ENCODE measurements around the gene PPP2R3A. TPM values are rescaled to one million over a fixed set of nuclear protein-coding genes. Genes with fewer than 3 reads are reported as not detected.
"Not testable (repeated sequence)": the region's sequence is repeated elsewhere in the genome, so short reads cannot be mapped to it uniquely, and the experiment has no call there.

Gene PPP2R3A
- total RNA-seq, 1 experiment from 2014 or later = 1.1 TPM

- no peaks in the 10 kb centered on the region for H3K4me1 ChIP-seq (ENCODE audit: insufficient read depth, low read length, poor library complexity, severe bottlenecking)
- TF ChIP-seq CTCF (conservative IDR thresholded peaks at IDR 0.05; ENCODE audit: low read depth, low read length) = no peak
- ChIA-PET CTCF (no interaction called here), POLR2A (ENCODE audit: low non-redundant PET) (no interaction called here)
- no TSS peak for BruUV-seq (replicated peaks)
- no peaks in the 10 kb centered on the region for H3K36me3 ChIP-seq (ENCODE audit: insufficient read depth, low read length, poor library complexity, severe bottlenecking)
- H3K9me3 ChIP-seq (ENCODE audit: low read depth, low read length, poor library complexity, severe bottlenecking) = no peaks in the 10 kb centered on the region
- intact Hi-C loops (cut with micrococcal nuclease; ENCODE audit: unreplicated experiment) = no loop called here
- no peak overlapping the region for H3K4me3 ChIP-seq (ENCODE audit: low read depth, low read length, poor library complexity, severe bottlenecking)
- no peaks in the 10 kb centered on the region for H3K27me3 ChIP-seq (replicated peaks; ENCODE audit: insufficient read depth, low read depth, low read length, poor library complexity)
- no peak overlapping the region for H3K27ac ChIP-seq (ENCODE audit: low read depth, low read length, poor library complexity, severe bottlenecking)
- peak; percentile 85 for DNase-seq (ENCODE audit: low spot score)
Observed at GRCh38 chr3:136120373-136121348, 155.1 kb downstream of the PPP2R3A start.

GRCh38 chr3:136122006-136122405 lies 156.5 kb downstream of the PPP2R3A start:
- Histone ChIP-seq H3K27ac (ENCODE audit: low read depth, low read length, poor library complexity, severe bottlenecking) (no peak overlapping the region), H3K27me3 (replicated peaks; ENCODE audit: insufficient read depth, low read depth, low read length, poor library complexity) (no peaks in the 10 kb centered on the region), H3K4me1 (ENCODE audit: insufficient read depth, low read length, poor library complexity, severe bottlenecking) (no peaks in the 10 kb centered on the region), H3K9me3 (ENCODE audit: low read depth, low read length, poor library complexity, severe bottlenecking) (no peaks in the 10 kb centered on the region), H3K36me3 (ENCODE audit: insufficient read depth, low read length, poor library complexity, severe bottlenecking) (no peaks in the 10 kb centered on the region), H3K4me3 (ENCODE audit: low read depth, low read length, poor library complexity, severe bottlenecking) (no peak overlapping the region)
- ChIA-PET CTCF (no interaction called here), POLR2A (ENCODE audit: low non-redundant PET) (no interaction called here)
- intact Hi-C loops (cut with micrococcal nuclease; ENCODE audit: unreplicated experiment) = no loop called here
- no TSS peak for BruUV-seq (replicated peaks)
- no peak for TF ChIP-seq CTCF (conservative IDR thresholded peaks at IDR 0.05; ENCODE audit: low read depth, low read length)
- TF ChIP-seq EZH2 (IDR thresholded peaks at IDR 0.05; ENCODE audit: borderline replicate concordance, low read depth, low read length, poor library complexity, severe bottlenecking) = no peak
- no peak for DNase-seq (ENCODE audit: low spot score)

GRCh38 chr3:136131647-136132046 lies 166.1 kb downstream of the PPP2R3A start:
- DNase-seq (ENCODE audit: low spot score); H3K4me1 ChIP-seq (ENCODE audit: insufficient read depth, low read length, poor library complexity, severe bottlenecking); POLR2A ChIA-PET (ENCODE audit: low non-redundant PET); H3K9me3 ChIP-seq (ENCODE audit: low read depth, low read length, poor library complexity, severe bottlenecking); H3K4me3 ChIP-seq (ENCODE audit: low read depth, low read length, poor library complexity, severe bottlenecking); BruUV-seq (replicated peaks); H3K36me3 ChIP-seq (ENCODE audit: insufficient read depth, low read length, poor library complexity, severe bottlenecking); H3K27me3 ChIP-seq (replicated peaks; ENCODE audit: insufficient read depth, low read depth, low read length, poor library complexity); intact Hi-C loops (cut with micrococcal nuclease; ENCODE audit: unreplicated experiment); CTCF ChIA-PET; H3K27ac ChIP-seq (ENCODE audit: low read depth, low read length, poor library complexity, severe bottlenecking): not testable (repeated sequence)

GRCh38 chr3:136134091-136134490 lies 168.6 kb downstream of the PPP2R3A start:
- Histone ChIP-seq H3K27me3 (replicated peaks; ENCODE audit: insufficient read depth, low read depth, low read length, poor library complexity) (no peaks in the 10 kb centered on the region), H3K4me1 (ENCODE audit: insufficient read depth, low read length, poor library complexity, severe bottlenecking) (peaks cover 11% of the 10 kb centered on the region), H3K27ac (ENCODE audit: low read depth, low read length, poor library complexity, severe bottlenecking) (no peak overlapping the region), H3K4me3 (ENCODE audit: low read depth, low read length, poor library complexity, severe bottlenecking) (no peak overlapping the region), H3K9me3 (ENCODE audit: low read depth, low read length, poor library complexity, severe bottlenecking) (no peaks in the 10 kb centered on the region), H3K36me3 (ENCODE audit: insufficient read depth, low read length, poor library complexity, severe bottlenecking) (no peaks in the 10 kb centered on the region)
- DNase-seq (ENCODE audit: low spot score) = no peak
- intact Hi-C loops (cut with micrococcal nuclease; ENCODE audit: unreplicated experiment) = no loop called here
- CTCF ChIA-PET = no interaction called here
- POLR2A ChIA-PET (ENCODE audit: low non-redundant PET) = interaction anchor here (0.6 kb wide), 1 partner anchor 1157 kb away, joined by 4 read pairs; no protein-coding TSS in a partner anchor
- no peak for TF ChIP-seq CTCF (conservative IDR thresholded peaks at IDR 0.05; ENCODE audit: low read depth, low read length)
- no peak for TF ChIP-seq EZH2 (IDR thresholded peaks at IDR 0.05; ENCODE audit: borderline replicate concordance, low read depth, low read length, poor library complexity, severe bottlenecking)
- BruUV-seq (replicated peaks) = no TSS peak

Data from A673 (cell line).